Smooth muscle cell (in vitro differentiated cells): ENCODE measurements around the gene ATXN7L1. TPM values are rescaled to one million over a fixed set of nuclear protein-coding genes. Genes with fewer than 3 reads are reported as not detected.

ENCODE experiments used
- DNase-seq: peaks from one replicate; lab custom pipeline; 2025; ENCODE audit not compliant: unreplicated experiment; lab: John Stamatoyannopoulos, UW
- H2AFZ ChIP-seq: fragments of 200-600 bp; sonication (generic); 2 replicates; pipeline ENCODE4 v1.6.0; 2016; ENCODE audit warnings: antibody characterized with exemption, low read depth, mild to moderate bottlenecking
- H3F3A ChIP-seq: fragments of 200-600 bp; sonication (generic); 2 replicates; pipeline ENCODE4 v1.6.0; 2017; ENCODE audit warnings: antibody characterized with exemption, low read depth
- H3K27ac ChIP-seq: fragments of 200-600 bp; sonication (generic); 2 replicates; pipeline ENCODE4 v1.5.1; 2016; ENCODE audit warnings: low read depth, mild to moderate bottlenecking
- H3K27me3 ChIP-seq: fragments of 200-600 bp; sonication (generic); 2 replicates; pipeline ENCODE4 v1.6.1; 2016; ENCODE audit warnings: low read depth, mild to moderate bottlenecking
- H3K36me3 ChIP-seq: fragments of 200-600 bp; sonication (generic); 2 replicates; pipeline ENCODE4 v1.5.1; 2016; ENCODE audit warnings: low read depth
- H3K4me1 ChIP-seq: fragments of 200-600 bp; sonication (generic); 2 replicates; pipeline ENCODE4 v1.5.1; 2016; ENCODE audit warnings: low read depth
- H3K4me2 ChIP-seq: fragments of 200-600 bp; sonication (generic); 2 replicates; pipeline ENCODE4 v1.6.0; 2016; ENCODE audit warnings: mild to moderate bottlenecking
- H3K4me3 ChIP-seq: fragments of 200-600 bp; sonication (generic); 2 replicates; pipeline ENCODE4 v1.5.1; 2016; ENCODE audit warnings: mild to moderate bottlenecking
- H3K79me2 ChIP-seq: fragments of 200-600 bp; sonication (generic); 2 replicates; pipeline ENCODE4 v1.6.0; 2016; ENCODE audit warnings: low read depth, mild to moderate bottlenecking
- H3K9ac ChIP-seq: fragments of 200-600 bp; sonication (generic); 2 replicates; pipeline ENCODE4 v1.6.0; 2016; ENCODE audit warnings: low read depth
- H3K9me3 ChIP-seq: fragments of 200-600 bp; sonication (generic); replicated peaks from 2 replicates; pipeline ENCODE4 v1.5.1; 2016; ENCODE audit warnings: low read depth
- H4K20me1 ChIP-seq: fragments of 200-600 bp; sonication (generic); 2 replicates; pipeline ENCODE4 v1.6.0; 2016; ENCODE audit warnings: low read depth
- WGBS: methylation state at CpG from one replicate; pipeline ENCODE4 v1.1.7; 2016; ENCODE audit warnings: low lambda C conversion rate; 5-methylcytosine and 5-hydroxymethylcytosine counted together
- polyA plus RNA-seq: library from polyadenylated mRNA; unstranded; fragments of >200 nt; fragmentation: Nextera tagmentation; extraction: Ambion mirVana; gene quantifications from 2 replicates; pipeline ENCODE4 v1.2.1, GENCODE V29; 2016
- total RNA-seq: library from RNA; depleted of rRNA; stranded (reverse); fragments of >200 nt; gene quantifications from 2 replicates; pipeline ENCODE4 v1.2.3, GENCODE V29; 2014
- TF ChIP-seq, protein P1 (sequence below): fragments of 200-600 bp; sonication (generic); IDR thresholded peaks from 2 replicates; pipeline ENCODE4 v1.5.1; 2017; ENCODE audit warnings: borderline replicate concordance, mild to moderate bottlenecking, antibody characterized with exemption; ENCODE audit not compliant: insufficient read depth, poor library complexity, severe bottlenecking

The ATXN7L1 gene
- total and polyA plus RNA-seq, 2 experiments from 2014 or later, result 3.3 to 4.4 TPM

- no peak overlapping the region for H2AFZ ChIP-seq
- no peak for DNase-seq
- WGBS, result 94% methylated on average over 7 of the region's 7 CpGs
- H3F3A ChIP-seq, result no peaks in the 10 kb centered on the region
- no peaks in the 10 kb centered on the region for H3K4me1 ChIP-seq
- TF ChIP-seq, protein P1, sequence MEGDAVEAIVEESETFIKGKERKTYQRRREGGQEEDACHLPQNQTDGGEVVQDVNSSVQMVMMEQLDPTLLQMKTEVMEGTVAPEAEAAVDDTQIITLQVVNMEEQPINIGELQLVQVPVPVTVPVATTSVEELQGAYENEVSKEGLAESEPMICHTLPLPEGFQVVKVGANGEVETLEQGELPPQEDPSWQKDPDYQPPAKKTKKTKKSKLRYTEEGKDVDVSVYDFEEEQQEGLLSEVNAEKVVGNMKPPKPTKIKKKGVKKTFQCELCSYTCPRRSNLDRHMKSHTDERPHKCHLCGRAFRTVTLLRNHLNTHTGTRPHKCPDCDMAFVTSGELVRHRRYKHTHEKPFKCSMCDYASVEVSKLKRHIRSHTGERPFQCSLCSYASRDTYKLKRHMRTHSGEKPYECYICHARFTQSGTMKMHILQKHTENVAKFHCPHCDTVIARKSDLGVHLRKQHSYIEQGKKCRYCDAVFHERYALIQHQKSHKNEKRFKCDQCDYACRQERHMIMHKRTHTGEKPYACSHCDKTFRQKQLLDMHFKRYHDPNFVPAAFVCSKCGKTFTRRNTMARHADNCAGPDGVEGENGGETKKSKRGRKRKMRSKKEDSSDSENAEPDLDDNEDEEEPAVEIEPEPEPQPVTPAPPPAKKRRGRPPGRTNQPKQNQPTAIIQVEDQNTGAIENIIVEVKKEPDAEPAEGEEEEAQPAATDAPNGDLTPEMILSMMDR, result no peak
- H4K20me1 ChIP-seq, result no peaks in the 10 kb centered on the region
- no peaks in the 10 kb centered on the region for H3K27me3 ChIP-seq
- H3K4me2 ChIP-seq, result no peak overlapping the region
- no peak overlapping the region for H3K9ac ChIP-seq
- no peaks in the 10 kb centered on the region for H3K9me3 ChIP-seq
- no peak overlapping the region for H3K27ac ChIP-seq
- no peaks in the 10 kb centered on the region for H3K79me2 ChIP-seq
- no peaks in the 10 kb centered on the region for H3K36me3 ChIP-seq
- H3K4me3 ChIP-seq, result no peak overlapping the region
Observed at GRCh38 chr7:105673367-105674084, 202.9 kb downstream of the ATXN7L1 start.

DNA sequence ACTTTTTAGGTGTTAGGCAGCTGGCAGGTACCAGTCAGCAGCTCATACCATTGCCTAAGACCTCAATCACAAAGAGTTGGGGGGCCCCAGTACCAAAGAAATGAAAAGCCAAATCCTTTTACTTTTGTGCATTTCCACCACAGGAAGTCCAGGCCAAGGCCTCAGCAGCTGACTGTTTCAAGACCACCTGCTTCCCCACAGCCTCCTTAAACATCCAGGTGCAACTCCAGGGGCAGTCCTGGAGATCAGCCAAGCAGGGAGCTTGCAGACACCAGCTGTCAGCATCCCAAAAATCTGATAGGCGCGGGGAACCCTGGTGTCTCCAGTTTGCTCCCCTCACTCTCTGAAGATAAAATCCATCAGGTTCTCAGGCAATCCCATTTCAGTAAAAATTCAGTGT is 203.6 kb downstream of the ATXN7L1 start:
- H3K9me3 ChIP-seq, result no peaks in the 10 kb centered on the region
- H3K4me3 ChIP-seq, result no peak overlapping the region
- TF ChIP-seq, protein P1, result no peak
- DNase-seq, result no peak
- no peaks in the 10 kb centered on the region for H3K79me2 ChIP-seq
- no peak overlapping the region for H3K9ac ChIP-seq
- H4K20me1 ChIP-seq, result no peaks in the 10 kb centered on the region
- no peaks in the 10 kb centered on the region for H3F3A ChIP-seq
- WGBS, result 100% methylated on average over 2 of the region's 2 CpGs
- H3K36me3 ChIP-seq, result no peaks in the 10 kb centered on the region
- no peaks in the 10 kb centered on the region for H3K27me3 ChIP-seq
- H2AFZ ChIP-seq, result no peak overlapping the region
- no peak overlapping the region for H3K4me2 ChIP-seq
- no peaks in the 10 kb centered on the region for H3K4me1 ChIP-seq
- H3K27ac ChIP-seq, result no peak overlapping the region

- Histone ChIP-seq H2AFZ (no peak overlapping the region), H4K20me1 (peaks cover 19% of the 10 kb centered on the region), H3K27ac (no peak overlapping the region), H3K27me3 (no peaks in the 10 kb centered on the region), H3K4me1 (peaks cover 7% of the 10 kb centered on the region), H3K79me2 (no peaks in the 10 kb centered on the region), H3K36me3 (no peaks in the 10 kb centered on the region), H3K4me3 (no peak overlapping the region), H3K9me3 (no peaks in the 10 kb centered on the region), H3K4me2 (no peak overlapping the region), H3K9ac (no peak overlapping the region), H3F3A (no peaks in the 10 kb centered on the region)
- WGBS, result 96% methylated on average over 1 of the region's 1 CpG
- TF ChIP-seq, protein P1, result no peak
- DNase-seq, result no peak
Observed at GRCh38 chr7:105666324-105666723, 210.1 kb downstream of the ATXN7L1 start.

DNA sequence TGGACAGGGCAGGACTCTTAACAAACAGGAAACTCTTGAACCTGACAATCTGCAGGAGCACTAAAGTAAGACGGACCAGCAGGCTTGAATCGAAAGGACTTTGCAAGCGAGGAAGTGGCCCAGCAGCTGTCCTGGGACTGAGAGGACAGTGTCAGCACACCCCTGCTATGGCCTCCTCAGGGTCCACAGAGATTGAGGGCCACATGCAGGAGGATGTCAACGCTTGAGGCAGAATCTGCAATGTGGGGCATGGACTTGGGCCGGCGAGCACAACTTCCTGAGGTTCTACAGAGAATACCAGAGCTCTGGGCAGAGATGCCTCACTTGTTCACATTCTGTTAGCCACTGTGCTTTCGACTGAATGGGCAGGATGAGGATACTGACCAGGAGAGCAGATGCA is 210.7 kb downstream of the ATXN7L1 start:
- Histone ChIP-seq H3K79me2 (no peaks in the 10 kb centered on the region), H3K9me3 (no peaks in the 10 kb centered on the region), H3K4me2 (no peak overlapping the region), H2AFZ (no peak overlapping the region), H3K27ac (no peak overlapping the region), H3K4me1 (peaks cover 7% of the 10 kb centered on the region), H3K4me3 (no peak overlapping the region), H3K9ac (no peak overlapping the region), H4K20me1 (peaks cover 19% of the 10 kb centered on the region), H3K27me3 (no peaks in the 10 kb centered on the region), H3K36me3 (no peaks in the 10 kb centered on the region), H3F3A (no peaks in the 10 kb centered on the region)
- 82% methylated on average over 7 of the region's 7 CpGs for WGBS
- TF ChIP-seq, protein P1, result no peak
- no peak for DNase-seq
